Small intestine (tissue), 7 donors: ENCODE data around the gene CARD14. TPM values are rescaled to one million over a fixed set of nuclear protein-coding genes. Genes with fewer than 3 reads are reported as not detected.

Source experiments
- DNase-seq, 2 donors: peaks; one replicate each; pipeline versions ENCODE4 v3.0.0 to v3.0.0-alpha.2; 2013
- FAIRE-seq: peaks from 2 replicates; lab custom pipeline; 2012; peaks lifted over from hg19 to GRCh38; lab: Jason Lieb, UNC
- H3K27ac ChIP-seq, 3 donors: one replicate each; pipeline ENCODE4 v1.5.1; 2013; ENCODE audit warnings: low read length in 2 of 3, mild to moderate bottlenecking in 2 of 3, control low read depth in 1 of 3, inconsistent platforms in 1 of 3, low read depth in 1 of 3, moderate library complexity in 1 of 3
- H3K27me3 ChIP-seq, 3 donors: one replicate each; pipeline ENCODE4 v1.6.1; 2013; ENCODE audit warnings: low read length in 3 of 3, inconsistent platforms in 1 of 3; ENCODE audit not compliant: control insufficient read depth in 3 of 3, insufficient read depth in 3 of 3
- H3K36me3 ChIP-seq, 3 donors: one replicate each; pipeline ENCODE4 v1.6.1; 2013; ENCODE audit warnings: low read length in 3 of 3, inconsistent platforms in 1 of 3, low read depth in 1 of 3, mild to moderate bottlenecking in 1 of 3, moderate library complexity in 1 of 3; ENCODE audit not compliant: control insufficient read depth in 3 of 3, insufficient read depth in 2 of 3
- H3K4me1 ChIP-seq, 3 donors: one replicate each; pipeline ENCODE4 v1.6.1; 2013; ENCODE audit warnings: low read length in 2 of 3, inconsistent platforms in 1 of 3, low read depth in 1 of 3, mild to moderate bottlenecking in 1 of 3, moderate library complexity in 1 of 3; ENCODE audit not compliant: control insufficient read depth in 3 of 3, insufficient read depth in 2 of 3
- H3K4me3 ChIP-seq, 3 donors: one replicate each; pipeline ENCODE4 v1.5.1; 2013; ENCODE audit warnings: low read length in 3 of 3, control low read depth in 1 of 3, inconsistent platforms in 1 of 3, low read depth in 1 of 3, mild to moderate bottlenecking in 1 of 3, moderate library complexity in 1 of 3
- H3K9me3 ChIP-seq, 2 donors: one replicate each; pipeline ENCODE4 v1.6.1; 2013; ENCODE audit warnings: low read depth in 1 of 2, low read length in 1 of 2; ENCODE audit not compliant: control insufficient read depth in 2 of 2, insufficient read depth in 1 of 2
- WGBS, 3 donors: extraction: QIAGEN DNeasy Blood & Tissue Kit; methylation state at CpG; one replicate each; pipeline ENCODE4 v1.1.7; 2013; 5-methylcytosine and 5-hydroxymethylcytosine counted together
- polyA plus RNA-seq, 4 donors: library from polyadenylated mRNA; stranded (reverse) in 3 of 4; unstranded in 1 of 4; fragments of 200-250 nt in 3 of 4; fragments of 120-200 nt in 1 of 4; gene quantifications; one replicate each; pipeline versions ENCODE4 v1.2.1 to v1.2.3, GENCODE V29; 2013
- donor health status: healthy with polysubstance abuse.
- donor health status: control.
- donor health status: control.
- donor health status: Bipolar disorder and iron deficiency.
- donor health status: healthy.

The CARD14 gene
- polyA plus RNA-seq, 4 donors, result 0.81 to 3.1 (median 1.5) TPM

- Histone ChIP-seq H3K27me3 (no peaks in the 10 kb centered on the region), H3K9me3 (no peaks in the 10 kb centered on the region), H3K4me3 (peak overlapping the region; percentile 79 to 94 (median 80)), H3K36me3 (peaks cover 11 to 35% (median 16%) of the 10 kb centered on the region in 3 donors), H3K4me1 (peaks cover 2 to 13% (median 10%) of the 10 kb centered on the region in 3 donors), H3K27ac (no peak overlapping the region)
- DNase-seq (no peak), FAIRE-seq (no peak)
- 32 to 45% (median 32%) methylated on average over 10 of the region's 10 CpGs for WGBS, 3 donors
Observed at GRCh38 chr17:80145076-80146075, 24.5 kb upstream of the CARD14 start.

GRCh38 chr17:80146121-80147034, 23.5 kb upstream of the CARD14 start:
- no peaks in the 10 kb centered on the region for H3K9me3 ChIP-seq
- peak overlapping the region; percentile 79 to 94 (median 80) for H3K4me3 ChIP-seq
- peak overlapping the region; percentile 61 to 92 (median 74) for H3K27ac ChIP-seq
- peaks cover 2 to 13% (median 10%) of the 10 kb centered on the region in 3 donors for H3K4me1 ChIP-seq
- H3K36me3 ChIP-seq, result peaks cover 9 to 30% (median 16%) of the 10 kb centered on the region in 3 donors
- FAIRE-seq, result no peak
- peak; percentile 16 to 39 for DNase-seq
- 0% methylated on average over 64 to 69 of the region's 69 CpGs for WGBS, 3 donors
- H3K27me3 ChIP-seq, result no peaks in the 10 kb centered on the region

GRCh38 chr17:80147035-80147822, 22.6 kb upstream of the CARD14 start, which contains the start of gene EIF4A3:
Gene EIF4A3 (minus strand): TSS chr17:80147128. CDS start chr17:80146961, 167 bp downstream.
- peaks cover 0 to 5% of the 10 kb centered on the region in 2 donors for H3K9me3 ChIP-seq
- no peaks in the 10 kb centered on the region for H3K27me3 ChIP-seq
- peak within 1 kb of the TSS; percentile 79 to 94 (median 80) for H3K4me3 ChIP-seq
- H3K36me3 ChIP-seq, result peaks cover 6 to 24% (median 11%) of the 10 kb centered on the region in 3 donors
- peaks cover 2 to 13% (median 10%) of the 10 kb centered on the region in 3 donors for H3K4me1 ChIP-seq
- 0% methylated on average over 90 of the region's 90 CpGs for WGBS, 3 donors
- DNase-seq (peak; percentile 99 to 100), FAIRE-seq (no peak)
- peak within 1 kb of the TSS; percentile 74 to 95 (median 92) for H3K27ac ChIP-seq

GRCh38 chr17:80151333-80151732, 18.5 kb upstream of the CARD14 start:
- H3K27ac ChIP-seq, result no peak overlapping the region
- FAIRE-seq (no peak), DNase-seq (no peak)
- no peaks in the 10 kb centered on the region for H3K27me3 ChIP-seq
- H3K4me1 ChIP-seq, result peaks cover 0 to 2% (median 0%) of the 10 kb centered on the region in 3 donors
- 77 to 79% (median 79%) methylated on average over 5 of the region's 5 CpGs for WGBS, 3 donors
- peaks cover 0 to 16% of the 10 kb centered on the region in 2 donors for H3K9me3 ChIP-seq
- peaks cover 0 to 3% (median 0%) of the 10 kb centered on the region in 3 donors for H3K36me3 ChIP-seq
- no peak overlapping the region for H3K4me3 ChIP-seq

GRCh38 chr17:80152081-80152702, 17.6 kb upstream of the CARD14 start:
- WGBS, 3 donors, result 72 to 75% (median 73%) methylated on average over 11 of the region's 11 CpGs
- H3K27ac ChIP-seq, result no peak overlapping the region
- H3K36me3 ChIP-seq, result peaks cover 0 to 3% (median 0%) of the 10 kb centered on the region in 3 donors
- no peak for FAIRE-seq
- DNase-seq, result no peak
- peaks cover 0 to 2% (median 0%) of the 10 kb centered on the region in 3 donors for H3K4me1 ChIP-seq
- peaks cover 0 to 22% of the 10 kb centered on the region in 2 donors for H3K9me3 ChIP-seq
- H3K27me3 ChIP-seq, result no peaks in the 10 kb centered on the region
- no peak overlapping the region for H3K4me3 ChIP-seq

GRCh38 chr17:80153004-80153403, 16.8 kb upstream of the CARD14 start:
- H3K27me3 ChIP-seq, result no peaks in the 10 kb centered on the region
- H3K27ac ChIP-seq, result no peak overlapping the region
- peaks cover 0 to 22% of the 10 kb centered on the region in 2 donors for H3K9me3 ChIP-seq
- 82 to 85% (median 82%) methylated on average over 3 of the region's 3 CpGs for WGBS, 3 donors
- peaks cover 0 to 3% (median 0%) of the 10 kb centered on the region in 3 donors for H3K36me3 ChIP-seq
- peaks cover 0 to 2% (median 0%) of the 10 kb centered on the region in 3 donors for H3K4me1 ChIP-seq
- no peak overlapping the region for H3K4me3 ChIP-seq
- FAIRE-seq (no peak), DNase-seq (no peak)

- H3K9me3 ChIP-seq, result peaks cover 0 to 22% of the 10 kb centered on the region in 2 donors
- no peak for FAIRE-seq
Observed at GRCh38 chr17:80154166-80154565, 15.7 kb upstream of the CARD14 start.

More at GRCh38 chr17:80154166-80154565, 15.7 kb upstream of the CARD14 start:
- no peak for DNase-seq
- H3K4me1 ChIP-seq, result no peaks in the 10 kb centered on the region
- WGBS, 3 donors, result 79 to 89% (median 83%) methylated on average over 5 of the region's 5 CpGs
- no peak overlapping the region for H3K4me3 ChIP-seq
- H3K36me3 ChIP-seq, result no peaks in the 10 kb centered on the region
- H3K27ac ChIP-seq, result no peak overlapping the region
- no peaks in the 10 kb centered on the region for H3K27me3 ChIP-seq
